Caco-2 (cell line): ENCODE results near the gene EDN1. TPM values are rescaled to one million over a fixed set of nuclear protein-coding genes. Genes with fewer than 3 reads are reported as not detected.

Experiments used
- BruUV-seq: library from RNA; stranded (reverse); fragments of 400-500 nt; replicated peaks from 2 replicates; lab custom pipeline; 2021; lab: Mats Ljungman, UMichigan
- CTCF ChIA-PET: fragments of 300-600 bp; sonication (Branson Sonifier 250); formaldehyde crosslinking; loops from one replicate; lab custom pipeline; 2022; ENCODE audit warnings: antibody characterized with exemption; lab: Charles Lee
- POLR2A ChIA-PET: fragments of 300-600 bp; sonication (Branson Sonifier 250); formaldehyde crosslinking; loops from one replicate; lab custom pipeline; 2022; ENCODE audit warnings: antibody characterized with exemption; lab: Charles Lee
- DNase-seq, 2 experiments: peaks; one replicate each; pipeline versions ENCODE4 v3.0.0 to v3.0.0-alpha.2; 2020 to 2022
- H3K27me3 ChIP-seq: replicated peaks from 2 replicates; pipeline ENCODE4 v1.6.0; 2011; ENCODE audit warnings: low read length; ENCODE audit not compliant: control insufficient read depth, insufficient read depth
- H3K36me3 ChIP-seq: 2 replicates; pipeline ENCODE4 v1.5.1; 2011; ENCODE audit warnings: low read length; ENCODE audit not compliant: control insufficient read depth, insufficient read depth
- H3K4me1 ChIP-seq: fragments of 250-450 bp; sonication (Bioruptor Pico); 2 replicates; pipeline ENCODE4 v1.5.1; 2020; ENCODE audit warnings: mild to moderate bottlenecking
- H3K4me3 ChIP-seq: 2 replicates; pipeline ENCODE4 v1.5.1; 2011; ENCODE audit warnings: low read depth, mild to moderate bottlenecking, control low read depth, low read length
- H3K9me3 ChIP-seq: fragments of 250-450 bp; sonication (Bioruptor Pico); 2 replicates; pipeline ENCODE4 v1.5.1; 2020; ENCODE audit warnings: mild to moderate bottlenecking, moderate library complexity
- H3K27ac Mint-ChIP-seq: one replicate; pipeline ENCODE4 v1.8.0; 2022; ENCODE audit warnings: mixed read lengths; ENCODE audit not compliant: unreplicated experiment
- H3K27me3 Mint-ChIP-seq: one replicate; pipeline ENCODE4 v1.8.0; 2022; ENCODE audit warnings: mixed read lengths; ENCODE audit not compliant: insufficient read depth, unreplicated experiment
- H3K36me3 Mint-ChIP-seq: one replicate; pipeline ENCODE4 v1.8.0; 2022; ENCODE audit warnings: mild to moderate bottlenecking, mixed read lengths; ENCODE audit not compliant: insufficient read depth, unreplicated experiment
- H3K4me1 Mint-ChIP-seq: one replicate; pipeline ENCODE4 v1.8.0; 2022; ENCODE audit warnings: low read depth, mixed read lengths; ENCODE audit not compliant: unreplicated experiment
- H3K4me3 Mint-ChIP-seq: one replicate; pipeline ENCODE4 v1.8.0; 2022; ENCODE audit warnings: mild to moderate bottlenecking, moderate library complexity, mixed read lengths; ENCODE audit not compliant: unreplicated experiment
- H3K9me3 Mint-ChIP-seq: one replicate; pipeline ENCODE4 v1.8.0; 2022; ENCODE audit warnings: mixed read lengths; ENCODE audit not compliant: unreplicated experiment
- intact Hi-C: fragments of 100-400 bp; cut with micrococcal nuclease; formaldehyde crosslinking; loops from one replicate; pipeline ENCODE4 v1.10.0; 2022; ENCODE audit not compliant: unreplicated experiment
- total RNA-seq: library from RNA; stranded (reverse); gene quantifications from 2 replicates; pipeline ENCODE4 v1.2.3, GENCODE V29; 2022
- TF ChIP-seq, protein P1 (sequence below), 2 experiments: fragments of 200-600 bp in 1 of 2; IDR thresholded peaks; 1 replicate in 1 of 2; 2 replicates in 1 of 2; pipeline versions ENCODE4 v1.5.1 to v1.8.0; 2011 to 2022; ENCODE audit warnings: antibody characterized with exemption in 1 of 2, control low read depth in 1 of 2, inconsistent platforms in 1 of 2, low read depth in 1 of 2, low read length in 1 of 2, mild to moderate bottlenecking in 1 of 2, moderate library complexity in 1 of 2; ENCODE audit not compliant: insufficient read depth in 1 of 2, severe bottlenecking in 1 of 2, unreplicated experiment in 1 of 2

Gene EDN1
- total RNA-seq, 1 experiment from 2014 or later = 14.0 TPM

DNA sequence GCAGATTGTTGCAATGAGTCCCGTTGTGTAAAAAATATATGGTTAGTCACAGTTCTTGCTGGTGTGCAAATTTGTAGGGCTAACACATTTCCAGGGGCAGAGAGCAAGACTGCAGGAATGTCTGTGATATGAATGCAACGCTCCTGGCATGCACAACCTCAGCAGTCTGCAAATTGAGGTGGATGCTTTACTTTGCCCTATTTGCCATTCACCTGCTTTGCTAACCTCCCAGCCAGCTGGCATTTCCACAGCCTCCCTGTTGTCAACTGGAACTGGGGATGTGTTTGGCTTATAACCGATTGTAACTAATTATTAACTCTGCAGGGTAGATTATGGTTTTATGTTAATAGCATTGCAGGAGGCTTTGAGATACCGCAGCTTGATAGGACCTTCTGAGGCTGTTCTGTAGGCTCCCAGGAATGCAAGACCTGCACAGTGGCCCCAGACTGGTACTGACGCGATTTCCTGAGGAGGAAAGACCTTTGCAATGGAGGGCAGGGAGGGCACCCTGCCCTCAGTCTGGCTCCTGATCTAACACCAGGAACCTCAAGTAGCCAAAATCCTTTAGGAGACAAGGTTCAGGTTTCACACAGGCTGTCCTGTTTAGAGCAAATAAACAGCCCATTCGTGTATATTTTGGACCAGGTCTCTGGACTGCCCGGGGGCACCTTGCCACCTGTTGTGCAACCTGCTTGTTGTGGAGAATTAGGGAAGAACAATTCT is 53.4 kb downstream of the EDN1 start:
- peak overlapping the region; percentile 3 for H3K4me3 Mint-ChIP-seq
- ChIA-PET CTCF (no interaction called here), POLR2A (interaction anchor here (1.4 kb wide), 1 partner anchor 12 kb away, joined by 5 read pairs; no protein-coding TSS in a partner anchor)
- H3K27ac Mint-ChIP-seq = peak overlapping the region; percentile 89
- intact Hi-C loops = loop anchor here (1.0 kb wide), 1 partner anchor 11 kb away; no protein-coding TSS in a partner anchor
- BruUV-seq = no TSS peak
- Histone ChIP-seq H3K27me3 (no peaks in the 10 kb centered on the region), H3K36me3 (no peaks in the 10 kb centered on the region), H3K4me3 (no peak overlapping the region), H3K4me1 (peaks cover 29% of the 10 kb centered on the region), H3K9me3 (no peaks in the 10 kb centered on the region; the same call in 1 of the 2 replicates)
- peaks cover 36% of the 10 kb centered on the region for H3K9me3 Mint-ChIP-seq
- DNase-seq = peak; percentile 62 to 82
- TF ChIP-seq, protein P1, sequence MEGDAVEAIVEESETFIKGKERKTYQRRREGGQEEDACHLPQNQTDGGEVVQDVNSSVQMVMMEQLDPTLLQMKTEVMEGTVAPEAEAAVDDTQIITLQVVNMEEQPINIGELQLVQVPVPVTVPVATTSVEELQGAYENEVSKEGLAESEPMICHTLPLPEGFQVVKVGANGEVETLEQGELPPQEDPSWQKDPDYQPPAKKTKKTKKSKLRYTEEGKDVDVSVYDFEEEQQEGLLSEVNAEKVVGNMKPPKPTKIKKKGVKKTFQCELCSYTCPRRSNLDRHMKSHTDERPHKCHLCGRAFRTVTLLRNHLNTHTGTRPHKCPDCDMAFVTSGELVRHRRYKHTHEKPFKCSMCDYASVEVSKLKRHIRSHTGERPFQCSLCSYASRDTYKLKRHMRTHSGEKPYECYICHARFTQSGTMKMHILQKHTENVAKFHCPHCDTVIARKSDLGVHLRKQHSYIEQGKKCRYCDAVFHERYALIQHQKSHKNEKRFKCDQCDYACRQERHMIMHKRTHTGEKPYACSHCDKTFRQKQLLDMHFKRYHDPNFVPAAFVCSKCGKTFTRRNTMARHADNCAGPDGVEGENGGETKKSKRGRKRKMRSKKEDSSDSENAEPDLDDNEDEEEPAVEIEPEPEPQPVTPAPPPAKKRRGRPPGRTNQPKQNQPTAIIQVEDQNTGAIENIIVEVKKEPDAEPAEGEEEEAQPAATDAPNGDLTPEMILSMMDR (IDR thresholded peaks at IDR 0.05; ENCODE audit: insufficient read depth in 1 of 2, low read depth in 1 of 2, low read length in 1 of 2, severe bottlenecking in 1 of 2, unreplicated experiment in 1 of 2) = no peak
- H3K4me1 Mint-ChIP-seq = peaks cover 38% of the 10 kb centered on the region
- H3K27me3 Mint-ChIP-seq = peaks cover 2% of the 10 kb centered on the region
- H3K36me3 Mint-ChIP-seq = peaks cover 4% of the 10 kb centered on the region

DNA sequence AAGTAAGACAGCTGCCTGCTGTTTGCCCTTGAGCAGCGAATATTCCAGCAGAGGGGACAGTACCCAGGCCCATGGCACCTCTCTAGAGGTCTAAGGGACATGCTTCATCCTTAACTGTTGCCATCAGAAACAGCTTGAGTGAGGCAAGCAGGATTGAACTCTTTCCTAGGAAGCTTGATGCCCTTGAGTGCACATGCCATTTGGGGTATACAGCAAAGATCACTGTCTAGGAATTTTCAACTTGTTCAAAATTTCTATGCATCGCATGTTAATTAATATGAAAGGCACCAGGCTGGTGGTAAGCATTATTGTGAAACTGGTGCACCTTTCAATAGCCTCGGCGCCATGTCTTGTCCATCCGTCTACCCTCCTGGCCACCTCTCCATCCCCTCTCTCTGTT is 54.1 kb downstream of the EDN1 start:
- H3K4me1 ChIP-seq = peaks cover 35% of the 10 kb centered on the region
- H3K9me3 ChIP-seq = peaks cover 6% of the 10 kb centered on the region
- POLR2A ChIA-PET = interaction anchor here (1.4 kb wide), 1 partner anchor 13 kb away, joined by 5 read pairs; no protein-coding TSS in a partner anchor
- CTCF ChIA-PET = no interaction called here
- H3K4me3 ChIP-seq = no peak overlapping the region
- no peaks in the 10 kb centered on the region for H3K27me3 ChIP-seq
- peaks cover 36% of the 10 kb centered on the region for H3K9me3 Mint-ChIP-seq
- H3K27ac Mint-ChIP-seq = peak overlapping the region; percentile 89
- peaks cover 9% of the 10 kb centered on the region for H3K36me3 Mint-ChIP-seq
- peaks cover 42% of the 10 kb centered on the region for H3K4me1 Mint-ChIP-seq
- no peak for DNase-seq
- TF ChIP-seq, protein P1 (IDR thresholded peaks at IDR 0.05; ENCODE audit: insufficient read depth in 1 of 2, low read depth in 1 of 2, low read length in 1 of 2, severe bottlenecking in 1 of 2, unreplicated experiment in 1 of 2) = no peak
- BruUV-seq = TSS peak; percentile 19
- intact Hi-C loops = no loop called here
- H3K36me3 ChIP-seq = no peaks in the 10 kb centered on the region
- no peak overlapping the region for H3K4me3 Mint-ChIP-seq
- H3K27me3 Mint-ChIP-seq = peaks cover 2% of the 10 kb centered on the region

DNA sequence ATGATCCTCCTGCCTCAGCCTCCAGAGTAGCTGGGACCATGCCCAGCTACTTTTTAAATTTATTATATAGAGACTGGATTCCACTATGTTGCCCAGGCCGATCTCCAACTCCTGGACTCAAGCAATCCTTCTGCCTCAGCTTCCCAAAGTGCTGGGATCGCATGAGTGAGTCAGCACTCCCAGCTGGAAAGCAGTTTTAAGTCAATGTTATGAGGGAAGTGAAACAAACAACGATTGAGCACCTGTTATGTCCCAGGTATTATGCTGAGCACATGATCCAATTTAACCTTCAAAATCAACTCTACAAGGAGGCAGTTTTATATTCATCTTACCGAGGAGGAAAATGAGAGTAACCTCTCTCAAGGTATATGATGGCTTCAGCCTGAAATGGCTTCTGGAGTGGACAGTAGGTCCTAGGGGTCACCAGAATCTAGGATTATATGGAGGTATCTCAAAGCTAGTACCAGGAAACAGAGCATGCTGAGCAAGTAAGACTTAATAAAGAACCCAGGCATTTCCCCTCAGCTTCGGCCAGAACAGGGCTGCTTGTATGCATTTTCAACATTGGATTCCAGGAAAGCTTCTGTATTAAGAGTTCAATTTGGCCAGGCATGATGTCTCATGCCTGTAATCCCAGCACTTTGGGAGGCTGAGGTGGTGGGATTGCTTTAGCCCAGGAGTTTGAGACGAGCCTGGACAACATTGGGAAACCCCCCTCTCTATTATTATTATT is 55.0 kb downstream of the EDN1 start:
- H3K36me3 Mint-ChIP-seq = peaks cover 9% of the 10 kb centered on the region
- H3K27me3 Mint-ChIP-seq = peaks cover 2% of the 10 kb centered on the region
- no peaks in the 10 kb centered on the region for H3K27me3 ChIP-seq
- peak overlapping the region; percentile 89 for H3K27ac Mint-ChIP-seq
- no peak for DNase-seq
- no TSS peak for BruUV-seq
- H3K4me3 Mint-ChIP-seq = no peak overlapping the region
- no peak overlapping the region for H3K4me3 ChIP-seq
- ChIA-PET POLR2A (no interaction called here), CTCF (no interaction called here)
- intact Hi-C loops = no loop called here
- peaks cover 11% of the 10 kb centered on the region for H3K9me3 ChIP-seq
- peaks cover 40% of the 10 kb centered on the region for H3K4me1 ChIP-seq
- H3K4me1 Mint-ChIP-seq = peaks cover 43% of the 10 kb centered on the region
- no peaks in the 10 kb centered on the region for H3K36me3 ChIP-seq
- TF ChIP-seq, protein P1 (IDR thresholded peaks at IDR 0.05; ENCODE audit: insufficient read depth in 1 of 2, low read depth in 1 of 2, low read length in 1 of 2, severe bottlenecking in 1 of 2, unreplicated experiment in 1 of 2) = no peak
- H3K9me3 Mint-ChIP-seq = peaks cover 36% of the 10 kb centered on the region
